Measurements from ENCODE around the gene KHDRBS2. TPM values are rescaled to one million over a fixed set of nuclear protein-coding genes. Genes with fewer than 3 reads are reported as not detected.

KHDRBS2 gene
- total and polyA plus RNA-seq, 2 donors (not counting 3 experiments of a cell fraction or from before 2014, with no cell fraction given): not detected

DNA sequence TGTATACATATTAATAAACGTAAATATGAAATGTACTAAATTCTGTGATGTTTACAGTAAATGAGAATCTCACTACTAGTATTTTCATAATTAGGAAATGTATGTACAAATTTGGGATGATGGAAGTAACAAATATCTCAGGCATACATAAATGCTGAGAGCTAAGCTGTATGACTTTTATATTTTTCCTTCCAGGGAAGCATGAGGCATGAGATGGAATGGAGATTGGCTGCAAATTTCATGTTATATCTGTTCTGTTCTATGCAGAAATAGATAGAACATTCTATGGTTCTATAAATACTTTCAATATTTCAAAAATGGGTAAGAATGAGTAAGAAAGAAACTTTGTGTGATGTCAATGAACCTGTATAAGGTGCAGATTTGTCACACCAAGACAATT lies 335.2 kb downstream of the KHDRBS2 start:
- Histone ChIP-seq H4K20me1 (replicated peaks; ENCODE audit: control insufficient read depth, extremely low read depth, insufficient read depth, low read length) (no peaks in the 10 kb centered on the region), H3K27me3 (ENCODE audit: control insufficient read depth in 2 of 2, insufficient read depth in 2 of 2, low read length in 2 of 2) (no peaks in the 10 kb centered on the region), H3K9ac (replicated peaks; ENCODE audit: extremely low read depth, insufficient read depth, low read length) (no peak overlapping the region), H3K4me3 (replicated peaks in 1 of 3; ENCODE audit: insufficient read depth in 1 of 3, low read depth in 1 of 3, low read length in 3 of 3) (no peak overlapping the region), H3K27ac (ENCODE audit: insufficient read depth, low read depth, low read length) (no peak overlapping the region), H3K4me2 (ENCODE audit: insufficient read depth, low read length) (no peak overlapping the region), H2AFZ (ENCODE audit: low read depth, low read length) (no peak overlapping the region), H3K36me3 (ENCODE audit: control insufficient read depth in 2 of 2, extremely low read depth in 1 of 2, insufficient read depth in 2 of 2, low read length in 2 of 2) (no peaks in the 10 kb centered on the region), H3K9me3 (replicated peaks; ENCODE audit: control insufficient read depth, insufficient read depth, low read length) (peaks cover 3% of the 10 kb centered on the region), H3K9me1 (replicated peaks; ENCODE audit: control insufficient read depth, extremely low read depth, insufficient read depth, low read length) (no peaks in the 10 kb centered on the region), H3K4me1 (ENCODE audit: control insufficient read depth, extremely low read depth, insufficient read depth, low read length) (no peaks in the 10 kb centered on the region), H3K79me2 (ENCODE audit: control insufficient read depth, insufficient read depth, low read length) (no peaks in the 10 kb centered on the region)
- TF ChIP-seq GATA2 (IDR thresholded peaks at IDR 0.05; ENCODE audit: insufficient read depth, insufficient read length, low read depth, low read length): no peak
- TF ChIP-seq POLR2A (IDR thresholded peaks at IDR 0.05; ENCODE audit: low read depth, low read length): no peak
- no peak for TF ChIP-seq EZH2 (IDR thresholded peaks at IDR 0.05; ENCODE audit: borderline replicate concordance, low read depth, low read length, severe bottlenecking)
- TF ChIP-seq, protein P1, sequence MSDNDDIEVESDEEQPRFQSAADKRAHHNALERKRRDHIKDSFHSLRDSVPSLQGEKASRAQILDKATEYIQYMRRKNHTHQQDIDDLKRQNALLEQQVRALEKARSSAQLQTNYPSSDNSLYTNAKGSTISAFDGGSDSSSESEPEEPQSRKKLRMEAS (IDR thresholded peaks at IDR 0.05; ENCODE audit: insufficient read depth, insufficient read length): no peak
- no peak for TF ChIP-seq FOS (IDR thresholded peaks at IDR 0.05; ENCODE audit: borderline replicate concordance, insufficient read depth, low read length)
- no peak for TF ChIP-seq JUN (IDR thresholded peaks at IDR 0.05; ENCODE audit: borderline replicate concordance, insufficient read depth, insufficient read length, low read depth)
- TF ChIP-seq, protein P2, sequence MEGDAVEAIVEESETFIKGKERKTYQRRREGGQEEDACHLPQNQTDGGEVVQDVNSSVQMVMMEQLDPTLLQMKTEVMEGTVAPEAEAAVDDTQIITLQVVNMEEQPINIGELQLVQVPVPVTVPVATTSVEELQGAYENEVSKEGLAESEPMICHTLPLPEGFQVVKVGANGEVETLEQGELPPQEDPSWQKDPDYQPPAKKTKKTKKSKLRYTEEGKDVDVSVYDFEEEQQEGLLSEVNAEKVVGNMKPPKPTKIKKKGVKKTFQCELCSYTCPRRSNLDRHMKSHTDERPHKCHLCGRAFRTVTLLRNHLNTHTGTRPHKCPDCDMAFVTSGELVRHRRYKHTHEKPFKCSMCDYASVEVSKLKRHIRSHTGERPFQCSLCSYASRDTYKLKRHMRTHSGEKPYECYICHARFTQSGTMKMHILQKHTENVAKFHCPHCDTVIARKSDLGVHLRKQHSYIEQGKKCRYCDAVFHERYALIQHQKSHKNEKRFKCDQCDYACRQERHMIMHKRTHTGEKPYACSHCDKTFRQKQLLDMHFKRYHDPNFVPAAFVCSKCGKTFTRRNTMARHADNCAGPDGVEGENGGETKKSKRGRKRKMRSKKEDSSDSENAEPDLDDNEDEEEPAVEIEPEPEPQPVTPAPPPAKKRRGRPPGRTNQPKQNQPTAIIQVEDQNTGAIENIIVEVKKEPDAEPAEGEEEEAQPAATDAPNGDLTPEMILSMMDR (IDR thresholded peaks at IDR 0.05; ENCODE audit: extremely low read depth in 1 of 2, insufficient read depth in 1 of 2, low read depth in 1 of 2, low read length in 2 of 2): no peak
- no peak for TF ChIP-seq MYC (IDR thresholded peaks at IDR 0.05; ENCODE audit: low read depth, low read length)
- no peak for DNase-seq (ENCODE audit: low read depth, low spot score)
- intact Hi-C loops (cut with micrococcal nuclease) (no loop called here), dilution Hi-C loops (cut with MboI; ENCODE audit: extremely low pct_ligation_motif_present, low sequenced_read_pairs) (no loop called here)
- ChIA-PET POLR2A (no interaction called here), CTCF (no interaction called here)
- BruUV-seq (replicated peaks): no TSS peak
- FAIRE-seq: no peak

Data from endothelial cell of umbilical vein (primary cell).